PC-3 (cell line): ENCODE results near the gene GPR15.

Experiments
- CTCF ChIP-seq: fragments of 300-600 bp; sonication (generic); conservative IDR thresholded peaks from 2 replicates; pipeline ENCODE4 v1.5.1; 2017; ENCODE audit warnings: antibody characterized with exemption, low read depth, mild to moderate bottlenecking, low read length
- EZH2 ChIP-seq: fragments of 300-600 bp; sonication (generic); IDR thresholded peaks from one replicate; pipeline ENCODE4 v1.6.1; 2017; ENCODE audit warnings: antibody characterized with exemption, mild to moderate bottlenecking, low read length; ENCODE audit not compliant: unreplicated experiment
- EZH2phosphoT487 ChIP-seq: fragments of 300-600 bp; sonication (generic); IDR thresholded peaks from 2 replicates; pipeline ENCODE4 v1.6.1; 2018; ENCODE audit warnings: mild to moderate bottlenecking, antibody characterized with exemption, low read length, borderline replicate concordance

GRCh38 chr3:98534168-98534567 is 2.4 kb downstream of the GPR15 start:
- TF ChIP-seq CTCF: no peak
- no peak for TF ChIP-seq EZH2
- TF ChIP-seq EZH2phosphoT487: no peak
